GM19463 (cell line): ENCODE data around the gene UCN3.
"Not testable (repeated sequence)": the region's sequence is repeated elsewhere in the genome, so short reads cannot be mapped to it uniquely, and the experiment has no call there.

Source experiments
- ATAC-seq: cut with Tn5 transposase; IDR thresholded peaks from one replicate; pipeline ENCODE4 v1.9.1; 2021; ENCODE audit warnings: mild to moderate bottlenecking, moderate library complexity; ENCODE audit not compliant: unreplicated experiment

The UCN3 gene

DNA sequence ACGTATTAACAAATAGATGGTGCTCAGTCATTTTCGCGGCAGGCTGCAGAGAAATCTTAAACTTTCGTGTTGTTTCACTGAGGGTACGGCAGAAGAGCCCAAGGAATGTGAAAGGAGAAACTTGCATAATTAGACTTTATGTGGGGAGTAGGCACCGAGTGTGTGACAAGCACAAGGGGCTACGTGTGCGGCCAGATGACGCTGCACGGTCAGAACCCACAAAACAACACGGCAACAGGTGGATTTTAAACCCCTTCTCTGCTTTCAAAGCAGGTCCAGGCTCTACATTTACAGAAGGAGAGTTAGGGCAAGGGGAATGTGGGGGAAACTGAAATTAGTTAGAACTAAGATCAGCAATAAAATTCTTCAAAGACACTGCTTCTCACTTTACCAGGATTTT, 392 bp upstream of the UCN3 start:
- no peak for ATAC-seq

DNA sequence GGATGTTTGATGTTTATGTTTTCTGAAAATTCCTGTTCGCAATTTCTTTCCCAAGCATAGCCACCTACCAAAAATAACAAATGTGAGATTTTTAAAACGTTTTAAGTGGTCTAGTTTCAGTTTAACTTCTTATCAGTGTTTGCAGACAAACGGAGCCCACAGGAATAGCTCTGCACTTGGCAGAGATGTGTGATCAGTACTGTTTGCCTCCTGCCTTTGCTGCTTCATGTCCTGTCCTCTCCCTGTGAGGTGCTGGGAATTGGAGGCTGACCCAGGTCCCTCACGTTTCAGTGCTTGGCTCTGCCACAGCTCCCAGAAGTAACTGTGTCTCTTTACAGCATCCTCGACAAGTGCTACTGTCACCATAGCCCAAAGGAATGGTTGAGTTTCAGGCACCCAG, 1.2 kb downstream of the UCN3 start:
- no peak for ATAC-seq

DNA sequence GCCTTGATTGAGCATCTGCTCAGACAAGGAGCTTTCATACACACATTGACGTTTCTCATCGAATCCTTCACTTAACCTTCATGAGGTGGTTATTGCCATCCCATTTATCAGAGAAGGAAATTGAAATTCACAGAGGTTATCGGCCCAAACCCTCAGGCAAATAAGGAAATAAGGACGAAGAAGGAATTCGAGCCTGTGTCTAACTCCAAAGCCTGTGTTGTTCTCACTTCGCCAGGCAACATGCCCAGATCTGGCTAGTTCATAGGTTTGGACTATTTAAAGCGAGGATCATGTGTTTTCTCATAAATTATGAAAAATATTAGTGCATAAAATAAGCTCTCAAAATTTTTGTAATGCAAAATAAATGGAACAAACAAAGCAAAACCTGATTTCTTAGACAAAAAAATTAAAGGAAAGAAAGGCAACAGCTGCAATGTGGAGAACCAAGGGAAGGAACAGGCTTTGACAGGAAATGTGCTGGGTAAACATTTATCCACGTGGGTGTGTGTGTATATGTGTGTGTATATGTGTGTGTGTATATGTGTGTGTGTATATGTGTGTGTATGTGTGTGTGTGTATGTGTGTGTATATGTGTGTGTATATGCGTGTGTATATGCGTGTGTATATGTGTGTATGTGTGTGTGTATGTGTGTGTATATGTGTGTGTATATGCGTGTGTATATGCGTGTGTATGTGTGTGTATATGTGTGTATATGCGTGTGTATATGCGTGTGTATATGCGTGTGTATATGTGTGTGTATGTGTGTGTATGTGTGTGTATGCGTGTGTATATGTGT, 4.8 kb downstream of the UCN3 start:
- no peak for ATAC-seq

DNA sequence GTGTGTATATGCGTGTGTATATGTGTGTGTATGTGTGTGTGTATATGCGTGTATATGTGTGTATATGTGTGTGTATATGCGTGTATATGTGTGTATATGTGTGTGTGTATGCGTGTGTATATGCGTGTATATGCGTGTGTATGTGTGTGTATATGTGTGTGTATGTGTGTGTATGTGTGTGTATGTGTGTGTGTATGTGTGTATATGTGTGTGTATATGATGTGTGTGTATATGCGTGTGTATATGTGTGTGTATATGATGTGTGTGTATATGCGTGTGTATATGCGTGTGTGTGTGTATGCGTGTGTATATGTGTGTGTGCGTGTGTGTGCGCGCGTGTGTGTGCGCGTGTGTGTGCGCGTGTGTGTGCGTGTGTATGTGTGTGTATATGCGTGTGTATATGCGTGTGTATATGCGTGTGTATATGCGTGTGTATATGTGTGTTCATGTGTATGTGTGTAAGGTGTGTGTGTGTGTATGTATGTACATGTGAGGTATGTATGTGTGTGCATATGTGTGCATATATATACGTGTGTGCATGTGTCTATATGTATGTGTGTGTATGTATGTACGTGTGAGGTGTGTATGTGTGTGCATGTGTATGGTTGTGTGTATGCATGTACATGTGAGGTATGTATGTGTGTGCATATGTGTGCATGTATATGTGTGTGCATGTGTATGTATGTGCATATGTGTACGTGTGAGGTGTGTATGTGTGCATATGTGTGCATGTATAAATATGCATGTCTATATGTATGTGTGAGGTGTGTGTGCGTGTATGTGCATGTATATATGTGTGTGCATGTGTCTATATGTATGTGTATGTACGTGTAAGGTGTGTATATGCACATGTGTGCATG, 6.0 kb downstream of the UCN3 start:
- no peak for ATAC-seq

DNA sequence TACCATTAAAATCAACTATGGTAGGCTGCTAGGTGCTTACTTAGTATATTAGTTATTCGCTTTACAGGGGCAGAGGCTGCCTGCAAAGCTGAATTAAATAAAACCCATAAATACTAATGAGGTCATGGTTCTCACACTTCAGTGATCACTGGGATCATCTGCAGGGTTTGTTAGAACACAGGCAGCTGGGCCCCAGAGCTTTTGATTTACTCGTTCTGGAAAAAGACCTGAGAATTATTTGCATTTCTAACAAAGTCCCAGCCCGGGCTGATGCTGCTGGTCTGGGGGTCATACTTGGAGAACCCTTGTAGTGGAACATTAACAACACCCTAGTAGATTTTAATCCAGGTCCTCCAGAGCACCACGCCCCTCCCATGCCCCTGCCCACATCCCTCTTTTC, 8.5 kb downstream of the UCN3 start:
- ATAC-seq, result no peak

DNA sequence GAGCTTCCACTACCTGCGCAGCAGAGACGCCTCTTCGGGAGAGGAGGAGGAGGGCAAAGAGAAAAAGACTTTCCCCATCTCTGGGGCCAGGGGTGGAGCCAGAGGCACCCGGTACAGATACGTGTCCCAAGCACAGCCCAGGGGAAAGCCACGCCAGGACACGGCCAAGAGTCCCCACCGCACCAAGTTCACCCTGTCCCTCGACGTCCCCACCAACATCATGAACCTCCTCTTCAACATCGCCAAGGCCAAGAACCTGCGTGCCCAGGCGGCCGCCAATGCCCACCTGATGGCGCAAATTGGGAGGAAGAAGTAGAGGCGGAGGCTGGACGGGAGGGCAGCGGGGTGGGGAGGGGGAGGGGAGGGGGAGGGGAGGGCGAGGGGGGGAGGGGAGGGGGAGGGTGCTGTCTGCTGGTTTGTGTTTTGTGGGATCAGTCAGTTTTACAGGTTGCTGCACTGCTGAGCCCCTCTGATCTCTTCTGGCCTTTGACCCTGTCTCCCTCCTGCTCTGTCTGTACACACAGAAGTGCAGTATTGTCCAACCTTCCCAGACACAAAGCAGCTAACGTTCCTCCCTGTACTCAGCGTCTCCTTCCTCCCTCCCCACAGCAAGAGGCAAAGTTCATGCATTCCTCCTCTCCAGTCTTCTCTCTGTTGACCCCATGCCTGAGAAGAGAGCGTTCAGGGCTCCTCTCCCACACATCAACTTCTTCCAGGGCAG, 9.3 kb downstream of the UCN3 start:
- no peak for ATAC-seq

DNA sequence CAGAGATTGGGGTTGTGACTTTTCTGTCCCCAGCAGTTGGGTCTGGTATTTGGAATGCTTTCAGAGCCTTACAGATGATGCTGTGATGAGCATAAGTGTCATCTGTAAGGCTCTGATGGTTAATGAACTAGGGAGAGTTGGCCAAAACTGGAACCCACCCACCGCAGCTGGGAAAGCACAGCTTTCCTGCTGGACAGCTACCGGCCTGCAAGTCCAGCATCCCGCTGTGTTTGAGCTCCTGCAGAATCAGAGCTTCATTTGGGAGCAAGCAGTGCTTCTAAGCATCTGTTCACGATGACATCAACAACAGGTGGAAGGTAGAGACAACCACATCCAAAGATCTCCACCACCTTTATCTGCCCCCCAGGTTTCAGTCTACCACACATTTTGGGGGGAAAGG, 11.7 kb downstream of the UCN3 start:
- no peak for ATAC-seq

DNA sequence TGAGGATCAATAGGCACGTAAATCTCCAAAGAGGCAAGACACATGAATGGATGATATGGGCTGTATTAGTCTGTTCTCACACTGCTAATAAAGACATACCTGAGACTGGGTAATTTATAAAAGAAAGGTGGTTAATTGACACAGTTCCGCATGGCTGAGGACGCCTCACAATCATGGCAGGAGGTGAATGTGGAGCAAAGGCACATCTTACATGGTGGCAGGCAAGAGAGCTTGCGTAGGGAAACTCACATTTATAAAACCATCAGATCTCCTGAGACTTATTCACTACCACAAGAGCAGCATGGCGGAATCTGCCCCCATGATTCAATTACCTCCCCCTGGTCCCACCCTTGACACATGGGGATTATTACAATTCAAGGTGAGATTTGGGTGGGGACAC, 14.4 kb downstream of the UCN3 start:
- not testable (repeated sequence) for ATAC-seq

DNA sequence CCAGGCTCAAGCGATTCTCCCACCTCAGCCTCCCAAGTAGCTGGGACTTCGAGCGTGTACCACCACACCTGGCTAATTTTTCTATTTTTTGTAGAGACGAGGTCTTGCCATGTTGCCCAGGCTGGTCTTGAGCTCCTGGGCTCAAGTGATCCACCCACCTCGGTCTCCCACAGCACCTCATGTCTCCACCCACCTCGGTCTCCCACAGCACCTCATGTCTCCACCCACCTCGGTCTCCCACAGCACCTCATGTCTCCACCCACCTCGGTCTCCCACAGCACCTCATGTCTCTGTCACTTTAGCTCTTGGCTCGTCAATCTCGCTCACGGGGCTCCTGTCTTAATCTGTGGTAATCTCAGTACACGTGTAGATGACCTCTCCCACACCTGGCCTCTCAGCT, 15.6 kb downstream of the UCN3 start:
- ATAC-seq, result not testable (repeated sequence)

DNA sequence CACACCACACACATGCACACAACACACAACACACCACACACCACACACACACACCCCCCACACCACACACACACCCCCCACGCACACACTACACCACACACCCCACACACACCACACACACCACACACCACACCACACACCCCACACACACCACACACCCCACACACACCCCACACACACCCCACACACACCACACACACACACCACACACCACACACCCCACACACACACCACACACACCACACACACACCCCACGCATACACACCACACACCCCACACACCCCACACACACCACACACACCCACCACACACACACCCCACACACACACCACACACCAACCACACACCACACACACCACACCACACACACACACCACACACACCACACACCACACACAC, 16.4 kb downstream of the UCN3 start:
- ATAC-seq, result no peak

DNA sequence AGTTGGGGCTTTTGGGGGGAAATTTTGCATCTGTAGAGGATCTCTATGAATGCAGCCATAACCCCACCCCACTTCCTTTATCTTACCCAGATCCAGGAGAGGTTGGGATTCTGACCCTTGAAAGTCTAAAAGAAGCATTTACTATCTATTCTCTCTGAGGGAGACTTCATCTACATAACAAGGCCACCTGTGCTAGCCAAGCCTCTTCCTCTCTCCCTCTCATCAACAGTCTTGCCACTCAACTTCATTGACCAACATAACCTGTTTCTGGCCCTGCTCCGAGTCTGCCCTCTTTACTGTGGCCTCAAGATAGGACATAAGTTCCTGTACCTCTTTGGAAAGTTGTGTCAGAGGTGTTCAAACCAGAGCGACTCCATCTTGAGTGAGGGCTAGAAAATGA, 20.5 kb downstream of the UCN3 start:
- no peak for ATAC-seq

DNA sequence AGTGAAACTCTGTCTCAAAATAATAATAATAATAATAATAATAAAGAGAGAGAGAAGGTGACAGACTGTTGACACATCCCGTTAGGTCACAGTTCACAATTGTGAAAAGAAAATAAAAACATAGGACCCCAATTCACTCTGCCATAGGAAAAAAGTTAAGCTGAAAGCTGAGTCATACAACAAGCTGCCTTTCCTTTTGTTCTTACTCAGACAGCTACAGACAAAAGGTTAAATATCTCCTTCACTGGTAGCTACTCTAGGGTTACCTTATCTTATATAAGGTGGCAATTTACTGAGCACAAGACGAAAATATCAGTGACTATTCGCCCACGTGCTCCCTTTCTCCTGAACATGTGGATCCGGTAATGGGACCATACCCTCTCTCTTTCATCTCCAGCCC, 22.4 kb downstream of the UCN3 start:
- ATAC-seq, result no peak

DNA sequence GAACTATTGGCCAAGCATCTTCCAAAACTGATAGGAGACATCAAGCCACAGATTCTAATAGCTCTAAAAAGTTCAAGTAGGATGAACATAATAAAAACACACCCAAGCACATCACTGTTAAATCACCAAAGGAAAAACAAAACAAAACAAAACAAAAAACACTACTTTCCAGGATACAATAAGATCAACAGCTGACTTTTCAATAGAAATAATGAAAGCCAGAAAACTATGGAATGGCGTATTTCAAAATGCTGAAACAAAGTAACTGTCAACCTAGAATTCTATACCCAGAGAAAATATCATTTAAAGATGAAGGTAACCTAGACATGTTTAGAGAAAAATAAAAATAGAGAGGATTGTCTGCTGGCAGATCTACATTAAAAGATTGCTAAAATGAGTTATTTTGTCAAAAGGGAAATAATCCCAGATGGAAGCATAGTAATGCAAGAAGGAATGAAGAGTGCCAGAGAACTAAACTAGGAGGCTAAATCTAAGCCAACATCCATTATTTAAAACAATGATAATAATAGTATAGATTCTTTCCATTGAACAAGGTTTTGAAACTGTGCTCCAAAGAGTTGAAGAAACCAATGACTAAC, 25.9 kb downstream of the UCN3 start:
- no peak for ATAC-seq

DNA sequence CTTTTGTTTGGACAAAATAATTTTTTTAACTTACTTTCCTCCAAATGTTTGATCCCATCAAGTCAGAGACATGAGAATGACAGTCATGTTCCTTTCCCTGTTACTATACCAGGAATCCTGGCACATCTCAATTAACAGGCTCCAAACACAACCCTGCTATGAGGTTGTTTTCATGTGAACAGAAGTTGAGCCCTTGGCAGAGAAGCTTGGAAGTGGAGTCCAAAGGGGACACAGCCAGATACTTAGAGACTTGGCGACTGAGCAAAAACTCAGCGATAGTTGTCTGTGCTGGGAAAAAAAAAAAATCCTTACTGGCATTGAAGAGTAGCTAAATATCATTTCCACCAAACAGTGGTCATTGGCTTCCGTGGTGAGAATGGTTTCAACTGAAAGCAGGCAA, 27.0 kb downstream of the UCN3 start:
- no peak for ATAC-seq

DNA sequence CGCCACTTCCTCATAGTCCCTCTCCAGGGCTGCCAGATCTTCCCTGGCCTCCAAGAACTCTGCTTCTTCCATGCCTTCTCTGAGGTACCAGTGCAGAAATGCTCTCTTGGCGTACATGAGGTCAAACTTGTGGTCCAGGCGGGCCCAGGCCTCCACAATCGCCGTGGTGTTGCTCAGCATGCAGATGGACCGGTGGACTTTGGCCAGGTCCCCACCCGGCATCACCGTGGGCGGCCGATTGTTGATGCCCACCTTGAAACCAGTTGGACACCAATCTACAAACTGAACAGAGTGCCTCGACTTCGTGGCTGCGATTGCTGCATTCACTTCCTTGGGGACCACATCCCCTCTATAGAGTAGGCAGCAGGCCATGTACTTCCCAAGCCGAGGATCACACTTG, 28.8 kb downstream of the UCN3 start:
- ATAC-seq, result no peak

DNA sequence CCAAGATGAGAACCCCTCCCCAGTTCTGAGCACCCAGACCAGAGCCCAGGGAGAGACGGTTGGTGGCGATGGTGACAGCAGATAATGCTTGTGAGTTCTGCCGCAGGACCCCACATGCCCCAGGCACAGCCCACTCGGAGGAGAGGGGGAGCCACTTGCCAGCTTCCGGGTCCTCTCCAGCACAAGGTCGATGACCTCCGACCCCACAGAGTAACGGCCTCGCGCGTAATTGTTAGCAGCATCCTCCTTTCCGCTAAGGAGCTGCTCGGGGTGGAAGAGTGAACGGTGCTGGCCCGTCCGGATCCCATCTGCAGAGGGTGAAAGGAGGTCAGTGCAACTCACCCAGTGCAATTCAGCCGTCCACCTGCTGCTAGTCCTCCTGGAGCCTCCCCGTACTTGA, 30.4 kb downstream of the UCN3 start:
- ATAC-seq, result no peak

DNA sequence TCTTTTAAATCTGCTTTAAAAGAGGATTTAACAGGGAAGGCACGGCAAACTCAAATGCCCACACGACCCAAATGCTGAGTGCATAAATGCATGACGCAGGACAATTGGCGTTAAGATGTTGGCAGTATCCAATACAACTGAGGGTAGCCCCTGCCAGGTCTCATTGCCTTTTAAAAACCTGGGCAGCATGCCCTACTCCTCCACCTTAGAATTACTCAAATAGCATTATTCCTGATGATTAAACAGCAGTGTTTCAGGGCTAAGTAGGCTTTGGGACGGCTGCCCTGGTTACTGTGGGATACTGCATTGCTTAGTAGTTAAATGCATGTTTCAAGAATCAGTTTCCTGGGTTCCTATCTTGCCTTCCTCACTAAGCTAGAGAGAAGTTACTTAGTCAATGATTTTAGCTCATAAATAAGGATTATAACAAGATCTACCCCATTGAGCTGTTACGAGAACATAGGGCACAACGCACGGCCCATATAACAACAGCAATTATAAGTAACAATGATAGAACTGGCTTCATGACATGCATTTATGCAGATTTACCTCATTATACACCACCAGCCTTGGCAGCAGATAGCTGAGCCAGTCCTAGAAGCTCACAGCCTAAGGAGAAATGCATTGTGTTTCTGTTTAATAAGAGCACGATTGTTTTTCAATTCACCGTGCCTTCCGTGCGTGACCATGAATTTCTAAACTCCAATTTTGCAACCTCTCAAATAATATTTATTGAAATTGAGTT, 32.0 kb downstream of the UCN3 start:
- no peak for ATAC-seq

DNA sequence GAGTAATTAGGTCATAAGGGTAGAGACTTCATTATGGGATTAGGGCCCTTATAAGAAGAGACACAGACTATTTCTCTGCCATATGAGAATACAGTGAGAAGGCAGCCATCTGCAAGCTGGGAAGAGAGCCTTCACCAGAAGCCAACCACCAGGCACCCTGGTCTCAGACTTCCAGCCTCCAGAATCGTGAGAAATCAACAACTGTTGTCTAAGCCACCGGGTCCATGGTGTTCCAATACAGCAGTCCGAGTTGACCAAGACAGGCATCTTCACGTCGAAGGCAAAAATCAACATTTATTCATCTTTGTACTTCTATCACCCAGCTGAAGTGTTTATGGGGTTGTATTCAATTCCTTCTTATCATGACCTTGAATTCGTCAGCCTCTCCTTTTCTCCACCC, 34.6 kb downstream of the UCN3 start:
- no peak for ATAC-seq

DNA sequence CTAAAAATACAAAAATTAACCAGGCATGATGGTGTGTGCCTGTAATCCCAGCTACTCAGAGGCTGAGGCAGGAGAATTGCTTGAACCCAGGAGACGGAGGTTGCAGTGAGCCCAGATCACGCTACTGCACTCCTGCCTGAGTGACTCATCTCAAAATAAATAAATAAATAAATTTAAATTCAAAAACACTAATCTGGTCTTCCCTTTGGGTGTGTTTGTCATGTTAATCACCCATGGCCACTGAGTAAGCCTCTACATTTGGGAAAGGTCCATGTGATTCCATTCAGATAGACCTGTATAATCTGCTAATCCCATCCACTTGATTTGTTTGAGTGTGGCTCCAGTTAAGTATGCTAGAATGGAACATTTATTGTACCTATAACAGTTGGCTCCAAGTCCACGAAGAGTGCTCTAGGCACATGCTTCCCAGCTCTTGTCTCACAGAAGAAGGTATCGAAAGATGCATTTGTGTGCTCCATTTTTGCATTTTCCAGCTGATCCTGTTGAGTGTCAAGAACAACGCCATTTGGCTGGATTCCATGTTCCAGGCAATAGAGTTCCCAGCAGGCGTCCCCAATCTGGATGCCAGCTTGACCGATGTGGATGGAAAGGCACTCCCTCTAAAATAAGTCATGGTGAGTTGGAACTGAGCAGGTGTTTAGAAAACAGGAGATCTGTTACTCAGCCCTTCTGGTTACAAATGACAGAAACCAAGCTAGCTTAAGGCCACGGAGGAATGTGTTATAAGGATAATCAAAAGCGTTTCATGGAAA, 35.9 kb downstream of the UCN3 start:
- ATAC-seq, result no peak

DNA sequence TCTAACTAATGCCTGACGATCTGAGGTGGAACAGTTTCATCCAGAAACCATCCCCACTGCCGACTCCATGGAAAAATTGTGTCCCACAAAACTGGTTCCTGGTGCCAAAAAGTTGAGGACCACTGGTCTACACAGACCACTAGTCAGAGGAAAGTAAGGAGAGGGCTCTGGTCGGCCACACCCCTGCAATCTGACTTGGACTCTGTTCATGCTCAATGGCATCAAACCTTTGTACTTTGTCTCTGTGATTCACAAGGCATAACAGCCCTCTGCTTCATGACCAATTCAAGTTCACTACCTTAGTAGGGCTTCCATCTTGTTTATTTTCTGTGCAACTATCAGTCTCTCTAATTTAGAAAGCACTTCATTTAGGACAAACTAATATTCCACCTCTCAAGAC, 38.0 kb downstream of the UCN3 start:
- no peak for ATAC-seq
